Upper lobe of right lung (tissue), 1 donor: Measurements from ENCODE around the gene RGS14. TPM values are rescaled to one million over a fixed set of nuclear protein-coding genes. Genes with fewer than 3 reads are reported as not detected.

ENCODE experiments used
- ATAC-seq: fragments of 200-7000 bp; cut with Tn5 transposase; one replicate; pipeline ENCODE4 v1.9.1; 2020; ENCODE audit warnings: mild to moderate bottlenecking, moderate library complexity
- DNase-seq: peaks from one replicate; pipeline ENCODE4 v3.0.0-alpha.2; 2020
- H3K27ac ChIP-seq: fragments of 200-600 bp; one replicate; pipeline ENCODE4 v1.8.0; 2022
- H3K27me3 ChIP-seq: fragments of 200-600 bp; one replicate; pipeline ENCODE4 v1.8.0; 2022; ENCODE audit warnings: mild to moderate bottlenecking
- H3K36me3 ChIP-seq: fragments of 200-600 bp; one replicate; pipeline ENCODE4 v1.8.0; 2022
- H3K4me1 ChIP-seq: fragments of 200-600 bp; one replicate; pipeline ENCODE4 v1.8.0; 2022
- H3K4me3 ChIP-seq: fragments of 200-600 bp; one replicate; pipeline ENCODE4 v1.8.0; 2022; ENCODE audit warnings: mild to moderate bottlenecking
- H3K9me3 ChIP-seq: fragments of 200-600 bp; one replicate; pipeline ENCODE4 v1.8.0; 2022
- intact Hi-C: fragments of 100-400 bp; cut with DNase I; formaldehyde crosslinking; loops from one replicate; pipeline ENCODE4 v1.11.0; 2022
- total RNA-seq: library from RNA; stranded (reverse); fragmentation: NEBNext Ultra II Directional; extraction: Animal tissue kit (Norgen Biotek cat#: 25700); gene quantifications from one replicate; pipeline ENCODE4 v1.2.1, GENCODE V29; 2021
- TF ChIP-seq, protein P1 (sequence below): fragments of 200-600 bp; IDR thresholded peaks from one replicate; pipeline ENCODE4 v1.8.0; 2022; ENCODE audit warnings: antibody characterized with exemption
- donor health status: DM: no; HTN: yes; CAD: no; lungs with severe emphysema.

Gene RGS14
- total RNA-seq, 1 donor from 2014 or later: 17.5 TPM

DNA sequence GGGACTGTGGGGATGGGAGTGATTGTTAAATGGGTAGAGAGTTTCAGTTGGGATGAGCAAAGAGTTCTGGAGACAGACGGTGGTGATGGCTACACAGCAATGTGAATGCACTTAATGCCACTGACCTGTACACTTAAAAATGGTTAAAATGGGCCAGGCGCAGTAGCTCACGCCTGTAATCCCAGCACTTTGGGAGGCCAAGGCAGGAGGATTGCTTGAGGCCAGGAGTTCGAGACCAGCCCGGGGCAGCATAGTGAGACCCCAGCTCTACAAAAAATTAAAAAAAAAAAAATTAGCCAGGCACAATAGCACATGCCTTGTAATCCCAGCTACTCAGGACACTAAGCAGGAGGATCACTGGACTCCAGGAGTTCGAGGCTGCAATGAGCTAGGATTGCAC is 13.9 kb upstream of the RGS14 start:
- ATAC-seq (no peak), DNase-seq (no peak)
- H3K4me1 ChIP-seq: peaks cover 17% of the 10 kb centered on the region
- H3K27ac ChIP-seq: no peak overlapping the region
- H3K4me3 ChIP-seq: no peak overlapping the region
- intact Hi-C loops: no loop called here
- no peaks in the 10 kb centered on the region for H3K9me3 ChIP-seq
- H3K36me3 ChIP-seq: peaks cover 52% of the 10 kb centered on the region
- TF ChIP-seq, protein P1, sequence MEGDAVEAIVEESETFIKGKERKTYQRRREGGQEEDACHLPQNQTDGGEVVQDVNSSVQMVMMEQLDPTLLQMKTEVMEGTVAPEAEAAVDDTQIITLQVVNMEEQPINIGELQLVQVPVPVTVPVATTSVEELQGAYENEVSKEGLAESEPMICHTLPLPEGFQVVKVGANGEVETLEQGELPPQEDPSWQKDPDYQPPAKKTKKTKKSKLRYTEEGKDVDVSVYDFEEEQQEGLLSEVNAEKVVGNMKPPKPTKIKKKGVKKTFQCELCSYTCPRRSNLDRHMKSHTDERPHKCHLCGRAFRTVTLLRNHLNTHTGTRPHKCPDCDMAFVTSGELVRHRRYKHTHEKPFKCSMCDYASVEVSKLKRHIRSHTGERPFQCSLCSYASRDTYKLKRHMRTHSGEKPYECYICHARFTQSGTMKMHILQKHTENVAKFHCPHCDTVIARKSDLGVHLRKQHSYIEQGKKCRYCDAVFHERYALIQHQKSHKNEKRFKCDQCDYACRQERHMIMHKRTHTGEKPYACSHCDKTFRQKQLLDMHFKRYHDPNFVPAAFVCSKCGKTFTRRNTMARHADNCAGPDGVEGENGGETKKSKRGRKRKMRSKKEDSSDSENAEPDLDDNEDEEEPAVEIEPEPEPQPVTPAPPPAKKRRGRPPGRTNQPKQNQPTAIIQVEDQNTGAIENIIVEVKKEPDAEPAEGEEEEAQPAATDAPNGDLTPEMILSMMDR: no peak
- H3K27me3 ChIP-seq: no peaks in the 10 kb centered on the region

DNA sequence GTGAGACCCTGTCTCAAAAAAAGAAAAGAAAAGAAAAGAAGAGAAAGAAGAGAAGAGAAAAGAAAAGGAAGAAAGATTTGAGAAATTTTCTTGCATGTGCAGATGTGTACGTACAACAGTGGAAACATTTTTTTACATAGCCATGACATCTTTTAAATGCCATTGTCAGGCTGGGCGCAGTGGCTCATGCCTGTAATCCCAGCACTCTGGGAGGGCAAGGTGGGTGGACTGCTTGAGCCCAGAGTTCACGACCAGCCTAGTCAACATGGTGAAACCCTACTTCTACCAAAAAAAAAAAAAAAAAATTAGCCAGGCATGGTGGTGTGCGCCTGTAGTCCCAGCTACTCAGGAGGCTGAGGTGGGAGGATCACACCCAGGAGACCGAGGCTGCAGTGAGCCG is 12.8 kb upstream of the RGS14 start:
- Histone ChIP-seq H3K9me3 (no peaks in the 10 kb centered on the region), H3K27me3 (no peaks in the 10 kb centered on the region), H3K4me3 (no peak overlapping the region), H3K4me1 (peaks cover 26% of the 10 kb centered on the region), H3K27ac (no peak overlapping the region), H3K36me3 (peaks cover 59% of the 10 kb centered on the region)
- no peak for ATAC-seq
- intact Hi-C loops: no loop called here
- DNase-seq: no peak
- TF ChIP-seq, protein P1: no peak

DNA sequence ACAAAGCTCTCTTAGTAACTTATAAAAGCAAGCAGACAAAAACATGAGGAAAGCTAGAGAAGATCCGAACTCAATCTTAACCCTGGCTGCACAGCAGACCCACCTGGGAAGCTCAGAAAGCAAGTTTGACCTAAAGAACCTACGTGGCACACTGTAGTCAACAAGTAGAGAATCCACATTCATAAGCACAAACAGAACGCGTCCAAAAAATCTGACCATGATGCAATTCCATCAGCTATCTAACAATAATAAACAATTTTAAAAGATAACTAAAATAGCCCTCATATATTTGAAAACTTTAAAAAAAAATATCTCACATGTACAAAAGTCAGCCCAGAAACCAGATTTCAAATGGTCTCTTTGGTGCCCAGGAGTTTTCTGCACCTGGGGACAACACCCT is 10.9 kb upstream of the RGS14 start:
- peaks cover 36% of the 10 kb centered on the region for H3K4me1 ChIP-seq
- intact Hi-C loops: no loop called here
- ATAC-seq (no peak), DNase-seq (no peak)
- no peak overlapping the region for H3K4me3 ChIP-seq
- TF ChIP-seq, protein P1: no peak
- H3K27me3 ChIP-seq: no peaks in the 10 kb centered on the region
- H3K9me3 ChIP-seq: no peaks in the 10 kb centered on the region
- peaks cover 51% of the 10 kb centered on the region for H3K36me3 ChIP-seq
- H3K27ac ChIP-seq: no peak overlapping the region

- intact Hi-C loops: no loop called here
- H3K4me1 ChIP-seq: peaks cover 36% of the 10 kb centered on the region
- DNase-seq (no peak), ATAC-seq (no peak)
- TF ChIP-seq, protein P1: no peak
- no peak overlapping the region for H3K27ac ChIP-seq
- H3K27me3 ChIP-seq: no peaks in the 10 kb centered on the region
- peaks cover 43% of the 10 kb centered on the region for H3K36me3 ChIP-seq
- no peaks in the 10 kb centered on the region for H3K9me3 ChIP-seq
- H3K4me3 ChIP-seq: no peak overlapping the region
These were observed 10.0 kb upstream of the RGS14 start for GRCh38 chr5:177347699-177348098.

GRCh38 chr5:177349362-177349647 is 8.4 kb upstream of the RGS14 start:
- Histone ChIP-seq H3K4me3 (no peak overlapping the region), H3K4me1 (peaks cover 36% of the 10 kb centered on the region)

GRCh38 chr5:177349762-177350161 is 8.0 kb upstream of the RGS14 start:
- Histone ChIP-seq H3K4me3 (peak overlapping the region; percentile 98), H3K27ac (no peak overlapping the region), H3K27me3 (no peaks in the 10 kb centered on the region), H3K36me3 (peaks cover 33% of the 10 kb centered on the region), H3K4me1 (peaks cover 36% of the 10 kb centered on the region), H3K9me3 (no peaks in the 10 kb centered on the region)
- DNase-seq (no peak), ATAC-seq (no peak)
- TF ChIP-seq, protein P1: no peak
- intact Hi-C loops: no loop called here

More at GRCh38 chr5:177349362-177349647, 8.4 kb upstream of the RGS14 start:
- no peaks in the 10 kb centered on the region for H3K9me3 ChIP-seq
- H3K27me3 ChIP-seq: no peaks in the 10 kb centered on the region
- TF ChIP-seq, protein P1: no peak
- H3K27ac ChIP-seq: no peak overlapping the region
- ATAC-seq: no peak
- peaks cover 33% of the 10 kb centered on the region for H3K36me3 ChIP-seq
- DNase-seq: no peak
- intact Hi-C loops: no loop called here
